Fibroblast of the conjunctiva (primary cell): ENCODE data around the gene RPL32.
"Not testable (repeated sequence)": the region's sequence is repeated elsewhere in the genome, so short reads cannot be mapped to it uniquely, and the experiment has no call there.

Experiments
- DNase-seq: peaks from one replicate; pipeline ENCODE4 v3.0.0-alpha.2; 2010; ENCODE audit warnings: low read depth

The RPL32 gene

DNA sequence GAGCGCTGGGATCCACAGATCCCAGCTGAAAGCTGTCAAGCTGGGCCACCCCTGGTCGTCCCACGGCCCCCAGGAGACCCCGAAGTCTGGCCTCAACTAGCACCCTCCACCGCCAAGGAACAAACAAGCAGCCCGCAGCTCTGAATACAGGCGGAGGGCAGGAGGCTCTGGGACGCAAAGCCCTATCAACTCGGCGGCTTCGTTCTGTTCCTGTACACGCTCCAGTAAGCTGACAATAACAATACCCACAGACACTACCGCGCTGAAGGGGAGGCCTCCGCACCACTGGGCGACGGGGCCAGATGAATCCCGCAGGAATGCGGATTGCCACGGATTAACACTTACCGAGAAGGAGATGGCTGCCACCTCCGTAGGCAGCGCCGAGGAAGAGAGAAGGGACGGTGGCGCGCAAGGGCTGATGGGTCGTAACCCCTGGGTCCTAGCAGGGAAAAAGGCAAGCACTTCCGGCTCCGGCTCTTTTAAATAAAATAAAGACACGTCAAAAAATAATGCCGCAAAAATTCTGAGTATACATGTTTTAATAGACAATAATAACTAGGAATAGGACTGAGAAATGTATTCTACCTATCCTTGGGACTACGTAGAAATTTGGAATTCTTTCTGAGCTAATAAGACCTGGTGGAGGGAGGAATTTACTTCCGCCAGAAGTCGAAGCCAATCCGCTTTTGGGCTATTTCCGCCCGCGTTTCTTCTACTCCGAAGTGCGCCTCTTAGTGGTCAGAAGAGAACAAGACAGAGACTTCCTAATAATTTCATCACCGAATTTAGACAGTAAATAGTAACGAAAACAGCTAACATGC is at the start of gene RPL32:
TSS of gene RPL32 (minus strand) at position 417 of the 821 bp plus-strand sequence. CDS start 1,328 bp downstream, outside the sequence.
- DNase-seq: peak; percentile 93

DNA sequence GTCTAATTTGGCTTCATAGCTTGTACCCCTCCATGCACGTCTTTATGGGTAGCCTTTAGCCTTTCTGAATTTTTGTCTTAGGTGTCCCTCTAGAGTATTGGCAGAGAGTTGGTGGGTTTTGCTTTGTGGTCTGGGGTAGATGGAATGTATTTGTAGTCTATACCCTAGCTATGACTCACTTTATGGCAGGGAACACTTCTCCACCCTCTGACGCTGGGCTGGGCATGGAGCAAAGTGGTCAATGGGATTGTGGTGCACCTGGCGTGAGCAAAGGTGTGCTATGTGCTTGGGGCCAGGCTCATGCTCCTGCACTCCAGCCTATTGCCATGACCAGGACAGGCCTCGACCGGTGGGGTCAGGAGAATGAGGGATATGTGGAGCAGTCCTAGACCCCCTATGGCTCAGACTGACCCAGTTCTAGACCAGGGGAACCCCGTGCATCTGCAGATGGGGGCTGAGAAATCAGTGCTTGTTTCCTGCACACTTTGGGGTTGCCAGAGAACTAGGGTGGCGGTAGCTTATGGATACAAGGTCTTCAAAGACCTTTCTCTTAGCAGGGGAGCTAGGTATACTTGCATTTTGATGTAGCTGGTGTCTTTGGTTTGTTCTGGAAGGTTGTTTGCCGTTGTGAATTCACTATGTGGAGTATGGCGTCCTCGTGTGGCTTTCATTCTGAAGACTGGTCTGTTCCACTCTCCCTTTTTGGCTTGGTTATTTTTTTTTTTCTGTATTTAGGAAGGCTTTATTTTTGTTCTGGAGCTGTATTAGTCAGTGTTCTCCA is 49.4 kb upstream of the RPL32 start:
- DNase-seq: no peak

DNA sequence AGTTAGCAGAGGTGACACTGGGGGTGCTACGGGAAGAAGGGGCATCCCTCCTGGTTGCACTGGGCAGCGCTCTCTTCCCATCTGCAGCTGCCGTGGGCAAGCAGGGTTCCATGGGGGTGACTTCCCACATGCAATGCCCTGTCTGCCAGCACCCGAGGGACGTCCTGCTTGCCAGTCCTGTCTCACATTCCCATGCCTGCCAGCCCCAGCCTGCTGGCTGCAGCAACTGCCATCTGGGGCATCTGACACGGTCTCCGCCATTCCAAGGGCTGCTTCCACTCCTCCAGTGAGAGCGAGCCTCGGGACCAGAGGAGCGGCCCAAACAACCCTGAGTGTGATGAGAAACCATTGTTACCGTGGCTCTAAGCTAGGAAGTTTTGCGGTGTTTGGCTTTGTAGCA is 45.4 kb upstream of the RPL32 start:
- DNase-seq: no peak

DNA sequence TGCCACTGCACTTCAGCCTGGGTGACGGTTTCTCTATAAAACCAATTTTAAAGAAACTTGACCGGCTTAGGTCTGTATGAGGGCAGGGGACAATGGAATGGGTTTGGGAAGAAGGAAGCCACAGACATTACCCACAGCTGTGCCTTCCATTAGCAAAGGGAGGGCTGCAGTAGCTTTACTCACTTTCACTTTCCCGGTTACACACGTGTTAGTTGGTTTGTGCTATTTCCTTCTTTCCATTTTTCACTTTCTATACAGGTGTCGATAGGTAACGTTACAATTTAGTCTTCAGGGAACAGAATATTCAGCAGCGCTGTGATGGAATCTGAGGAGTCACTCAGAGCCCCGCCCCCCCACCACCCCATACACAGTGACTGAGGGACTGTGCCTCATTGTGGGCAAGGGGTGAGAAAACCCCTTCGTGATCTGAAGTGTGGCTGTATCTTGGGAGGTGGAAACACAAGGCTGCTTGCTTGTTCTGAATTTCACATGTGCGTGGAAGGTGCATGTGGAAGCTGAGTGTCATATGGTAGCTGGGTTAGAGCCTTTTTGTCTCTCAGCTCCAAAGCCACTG is 44.8 kb upstream of the RPL32 start:
- DNase-seq: no peak

GRCh38 chr3:12885583-12885930 is 44.2 kb upstream of the RPL32 start:
- DNase-seq: no peak

DNA sequence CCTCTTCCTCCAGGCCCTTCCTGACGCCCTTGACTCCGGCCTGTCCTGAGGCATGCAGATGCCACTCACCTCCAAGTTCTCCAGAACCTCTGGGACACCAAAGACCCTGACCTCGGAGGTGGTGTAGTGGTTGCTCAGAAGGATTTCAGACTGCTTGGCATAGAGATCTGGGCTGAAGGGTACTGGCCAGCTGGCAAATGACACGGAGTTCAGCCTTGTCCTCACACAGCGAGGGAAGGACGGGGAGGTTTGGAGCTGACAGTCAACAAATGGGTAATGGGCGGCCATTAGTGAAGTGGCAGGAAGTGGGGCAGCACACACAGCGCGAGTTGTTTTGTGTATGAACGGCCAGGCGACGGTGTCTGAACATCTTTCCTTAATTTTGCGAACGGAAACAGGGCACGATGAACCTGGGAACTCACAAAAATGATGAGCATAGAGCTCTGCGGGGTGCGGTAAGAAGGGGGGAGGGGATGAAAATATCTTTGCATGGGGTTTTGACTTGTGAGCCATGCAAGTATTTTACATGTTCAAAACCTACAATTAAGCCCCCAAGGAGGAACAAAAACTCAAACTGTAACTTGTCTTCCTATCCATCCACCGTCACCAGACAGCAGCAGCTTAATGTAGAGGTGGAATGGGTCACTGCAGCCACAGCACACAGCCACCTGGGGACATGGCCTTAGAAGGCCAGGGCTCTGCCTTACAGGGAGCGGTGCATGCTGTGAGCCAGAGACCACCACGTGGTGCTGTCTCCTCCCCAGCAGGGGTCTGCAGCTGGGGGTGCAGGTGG is 43.6 kb upstream of the RPL32 start:
- no peak for DNase-seq

DNA sequence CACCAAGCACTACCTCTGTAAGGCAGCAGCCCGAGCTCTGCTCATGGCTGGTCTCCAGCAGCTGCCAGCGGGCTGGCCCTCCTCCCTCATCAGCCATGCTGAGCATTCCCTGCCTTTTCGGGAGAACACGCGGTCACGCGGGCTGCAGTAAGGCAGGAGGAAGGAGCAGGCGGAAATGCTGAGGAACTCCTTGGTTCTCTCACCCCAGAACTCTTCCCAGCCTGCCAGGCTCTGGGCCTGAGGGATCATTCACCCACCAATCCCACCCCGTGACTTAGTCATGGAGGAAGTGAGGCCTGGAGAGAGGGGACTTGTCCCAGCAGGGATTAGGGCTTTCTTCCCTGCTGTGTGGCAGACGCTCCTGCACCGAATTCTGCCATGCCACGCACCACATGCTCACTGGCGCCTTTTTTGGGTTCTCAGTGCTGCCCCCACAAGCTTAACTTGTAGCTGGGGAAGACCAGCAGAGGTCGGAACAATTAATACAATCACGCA is 42.9 kb upstream of the RPL32 start:
- no peak for DNase-seq

GRCh38 chr3:12882336-12883310 is 41.3 kb upstream of the RPL32 start:
- no peak for DNase-seq

GRCh38 chr3:12881858-12882257 is 40.5 kb upstream of the RPL32 start:
- DNase-seq: not testable (repeated sequence)

DNA sequence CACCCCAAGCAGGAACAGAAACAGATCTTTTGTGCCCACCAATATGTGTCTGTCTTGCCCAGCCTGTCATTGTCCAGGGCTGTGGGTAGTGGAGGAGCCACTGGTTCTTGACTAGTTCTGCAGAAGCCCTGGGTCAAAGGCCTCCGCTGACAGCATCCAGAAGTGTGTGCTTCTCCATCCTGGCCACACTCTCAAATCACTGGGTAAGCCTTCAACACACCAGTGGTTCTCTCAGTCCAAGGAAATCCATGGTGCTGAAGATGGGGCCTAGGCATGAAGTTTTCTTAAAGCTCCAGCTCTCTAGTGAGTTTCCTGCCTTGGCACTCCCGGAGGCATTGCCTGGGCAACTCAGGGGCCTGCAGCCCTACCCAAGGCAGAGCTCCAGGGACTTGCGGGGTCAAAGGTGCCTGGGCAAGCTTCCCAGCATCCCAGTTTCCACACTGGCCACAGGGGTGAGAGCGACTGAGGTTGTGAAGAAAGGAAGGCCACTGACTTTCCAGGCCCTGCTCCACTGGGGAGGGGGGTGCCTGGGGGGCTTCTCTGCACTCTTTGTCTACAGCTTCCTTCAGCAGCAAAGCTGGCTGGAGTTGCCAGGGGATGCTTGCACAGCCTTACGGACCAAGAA is 37.9 kb upstream of the RPL32 start:
- no peak for DNase-seq

DNA sequence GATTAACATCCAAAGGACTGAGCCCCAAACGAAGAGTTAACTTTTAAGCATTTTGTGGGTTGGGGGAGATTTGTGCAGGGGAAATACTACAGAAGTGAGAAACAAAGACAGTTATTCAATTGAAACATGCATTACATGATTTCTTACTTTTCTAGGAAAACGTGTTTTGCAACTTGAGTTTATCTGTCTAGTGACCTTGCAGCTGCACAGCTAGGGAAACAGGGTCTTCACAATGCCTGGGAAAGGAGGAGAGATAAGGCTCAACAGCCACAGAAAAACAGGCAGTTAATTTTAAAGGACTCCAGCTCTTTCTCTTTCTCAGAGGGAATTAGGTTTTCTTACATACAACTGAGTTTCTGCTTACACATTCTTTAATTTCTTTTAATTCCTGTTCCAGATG is 37.4 kb upstream of the RPL32 start:
- not testable (repeated sequence) for DNase-seq

GRCh38 chr3:12878141-12878574 is 36.8 kb upstream of the RPL32 start:
- DNase-seq: no peak

GRCh38 chr3:12877040-12877439 is 35.7 kb upstream of the RPL32 start:
- no peak for DNase-seq

- no peak for DNase-seq
Measured at GRCh38 chr3:12875857-12876836, 34.8 kb upstream of the RPL32 start.

GRCh38 chr3:12871404-12871983 is 30.1 kb upstream of the RPL32 start:
- no peak for DNase-seq

DNA sequence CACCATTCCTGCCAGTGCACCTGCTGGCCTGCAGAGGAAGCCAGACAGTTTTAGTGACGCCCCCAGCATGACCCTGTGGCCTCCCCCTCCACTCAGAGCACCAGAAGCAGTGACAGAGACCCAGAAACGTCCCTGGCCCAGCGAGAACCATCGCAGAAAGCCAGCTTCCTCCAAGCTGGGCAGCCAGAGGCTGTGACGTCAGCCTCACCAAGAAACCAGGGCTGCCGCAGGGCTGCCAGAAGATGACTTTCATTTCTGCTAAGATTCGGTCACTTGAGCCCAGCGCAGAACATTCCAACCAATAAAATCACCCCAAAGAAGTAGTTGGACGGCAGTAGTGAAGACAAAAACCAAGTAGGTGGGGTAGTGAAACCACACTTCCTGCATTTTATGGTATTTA is 29.6 kb upstream of the RPL32 start:
- no peak for DNase-seq

GRCh38 chr3:12869035-12869621 is 27.8 kb upstream of the RPL32 start:
- no peak for DNase-seq
